GM12891 (cell line): ENCODE measurements around the gene USH2A.

Experiments
- PAX5 ChIP-seq: IDR thresholded peaks from 2 replicates; pipeline ENCODE4 v1.6.1; 2011; ENCODE audit warnings: low read length, moderate library complexity, mild to moderate bottlenecking; ENCODE audit not compliant: insufficient read depth, severe bottlenecking
- POLR2A ChIP-seq: IDR thresholded peaks from 2 replicates; pipeline ENCODE4 v1.6.1; 2011; ENCODE audit warnings: low read depth, low read length, control low read depth
- POLR2AphosphoS5 ChIP-seq: IDR thresholded peaks from 2 replicates; pipeline ENCODE4 v1.6.1; 2011; ENCODE audit warnings: low read depth, low read length, control low read depth
- POU2F2 ChIP-seq: IDR thresholded peaks from 2 replicates; pipeline ENCODE4 v1.6.1; 2011; ENCODE audit warnings: low read depth, mild to moderate bottlenecking, control low read depth, low read length, moderate library complexity
- SPI1 ChIP-seq: IDR thresholded peaks from 2 replicates; pipeline ENCODE4 v1.6.1; 2011; ENCODE audit warnings: low read depth, low read length, control low read depth
- TAF1 ChIP-seq: IDR thresholded peaks from 2 replicates; pipeline ENCODE4 v1.6.1; 2011; ENCODE audit warnings: low read depth, low read length, control low read depth

- TF ChIP-seq POLR2A = no peak
- no peak for TF ChIP-seq SPI1
- no peak for TF ChIP-seq PAX5
- TF ChIP-seq POLR2AphosphoS5 = no peak
- TF ChIP-seq POU2F2 = no peak
- no peak for TF ChIP-seq TAF1
Measured at GRCh38 chr1:215926670-215927069, 496.6 kb downstream of the USH2A start.
